HepG2 (cell line): Measurements from ENCODE around the gene ETF1. TPM values are rescaled to one million over a fixed set of nuclear protein-coding genes. Genes with fewer than 3 reads are reported as not detected.
A peak's percentile ranks its signal among the peaks of the same experiment; 100 is the strongest.

Experiments used
- EZH2 ChIP-seq: conservative IDR thresholded peaks from 2 replicates; pipeline ENCODE4 v1.6.1; 2012; ENCODE audit warnings: mild to moderate bottlenecking, low read depth, low read length, moderate library complexity
- HNRNPUL1 ChIP-seq: fragments of 200-400 bp; formaldehyde crosslinking; IDR thresholded peaks from 2 replicates; pipeline ENCODE4 v1.6.1; 2017; ENCODE audit warnings: low read depth, mild to moderate bottlenecking, low read length, moderate library complexity
- MTA3 ChIP-seq: sonication (generic); formaldehyde crosslinking; IDR thresholded peaks from 2 replicates; pipeline ENCODE4 v1.4.0; 2020; ENCODE audit warnings: missing genetic modification reagents
- RXRB ChIP-seq: IDR thresholded peaks from 2 replicates; pipeline ENCODE4 v1.6.1; 2016; ENCODE audit warnings: borderline replicate concordance, missing genetic modification reagents, missing compliant biosample characterization
- SIX4 ChIP-seq: sonication (generic); formaldehyde crosslinking; IDR thresholded peaks from 2 replicates; pipeline ENCODE4 v1.4.0; 2020; ENCODE audit warnings: missing genetic modification reagents
- ZNF605 ChIP-seq: sonication (generic); formaldehyde crosslinking; IDR thresholded peaks from 2 replicates; pipeline ENCODE4 v1.8.0; 2022; ENCODE audit warnings: mild to moderate bottlenecking, missing genetic modification reagents
- polyA plus RNA-seq, 8 experiments: library from polyadenylated mRNA; depleted of rRNA in 3 of 8; stranded (reverse) in 7 of 8; unstranded in 1 of 8; fragments of >200 nt; fragmentation: Illumina TruSeq in 4 of 8; extraction: Trizol in 4 of 8; gene quantifications; 2 replicates each; pipeline versions ENCODE4 v1.2.1 to v1.2.3, GENCODE V29; 2011 to 2016; ENCODE audit warnings: low read depth in 4 of 8, missing spikeins in 1 of 8, mixed read lengths in 1 of 8; ENCODE audit not compliant: insufficient read depth in 1 of 8
- total RNA-seq, 5 experiments: library from RNA; depleted of rRNA; stranded (reverse); fragments of >200 nt; fragmentation: Illumina TruSeq; extraction: Trizol; gene quantifications; 2 replicates each; pipeline ENCODE4 v1.2.3, GENCODE V29; 2016; ENCODE audit warnings: low read depth in 1 of 5
- TF ChIP-seq, protein P1 (sequence below), 2 experiments: sonication (generic) in 1 of 2; formaldehyde crosslinking in 1 of 2; IDR thresholded peaks; 2 replicates each; pipeline versions ENCODE4 v1.5.1 to v1.6.1; 2011 to 2020; ENCODE audit warnings: borderline replicate concordance in 1 of 2, low read depth in 1 of 2, low read length in 1 of 2, mild to moderate bottlenecking in 1 of 2, missing genetic modification reagents in 1 of 2, moderate library complexity in 1 of 2
- TF ChIP-seq, protein P2 (sequence below): sonication (generic); formaldehyde crosslinking; IDR thresholded peaks from 2 replicates; pipeline ENCODE4 v1.9.0; 2022; ENCODE audit warnings: missing genetic modification reagents, mild to moderate bottlenecking, borderline replicate concordance
- TF ChIP-seq, protein P3 (sequence below): sonication (generic); formaldehyde crosslinking; IDR thresholded peaks from 2 replicates; pipeline ENCODE4 v1.8.1; 2023; ENCODE audit warnings: mild to moderate bottlenecking, moderate library complexity, missing genetic modification reagents
- TF ChIP-seq, protein P4 (sequence below): sonication (generic); formaldehyde crosslinking; IDR thresholded peaks from 2 replicates; pipeline ENCODE4 v1.4.0; 2020; ENCODE audit warnings: missing genetic modification reagents
- TF ChIP-seq, protein P5 (sequence below): sonication (generic); formaldehyde crosslinking; IDR thresholded peaks from 2 replicates; pipeline ENCODE4 v1.5.1; 2020; ENCODE audit warnings: mild to moderate bottlenecking, moderate library complexity, missing genetic modification reagents
- TF ChIP-seq, protein P6 (sequence below): sonication (generic); formaldehyde crosslinking; IDR thresholded peaks from 2 replicates; pipeline ENCODE4 v1.4.0; 2020; ENCODE audit warnings: missing genetic modification reagents
- TF ChIP-seq, protein P7 (sequence below): sonication (generic); formaldehyde crosslinking; IDR thresholded peaks from 2 replicates; pipeline ENCODE4 v1.8.0; 2022; ENCODE audit warnings: mild to moderate bottlenecking, missing genetic modification reagents, moderate library complexity

ETF1 gene
- total and polyA plus RNA-seq, 2 of the 13 experiments (the other 11 are each of a cell fraction or from before 2014, with no cell fraction given): 52.1 to 184 TPM

DNA sequence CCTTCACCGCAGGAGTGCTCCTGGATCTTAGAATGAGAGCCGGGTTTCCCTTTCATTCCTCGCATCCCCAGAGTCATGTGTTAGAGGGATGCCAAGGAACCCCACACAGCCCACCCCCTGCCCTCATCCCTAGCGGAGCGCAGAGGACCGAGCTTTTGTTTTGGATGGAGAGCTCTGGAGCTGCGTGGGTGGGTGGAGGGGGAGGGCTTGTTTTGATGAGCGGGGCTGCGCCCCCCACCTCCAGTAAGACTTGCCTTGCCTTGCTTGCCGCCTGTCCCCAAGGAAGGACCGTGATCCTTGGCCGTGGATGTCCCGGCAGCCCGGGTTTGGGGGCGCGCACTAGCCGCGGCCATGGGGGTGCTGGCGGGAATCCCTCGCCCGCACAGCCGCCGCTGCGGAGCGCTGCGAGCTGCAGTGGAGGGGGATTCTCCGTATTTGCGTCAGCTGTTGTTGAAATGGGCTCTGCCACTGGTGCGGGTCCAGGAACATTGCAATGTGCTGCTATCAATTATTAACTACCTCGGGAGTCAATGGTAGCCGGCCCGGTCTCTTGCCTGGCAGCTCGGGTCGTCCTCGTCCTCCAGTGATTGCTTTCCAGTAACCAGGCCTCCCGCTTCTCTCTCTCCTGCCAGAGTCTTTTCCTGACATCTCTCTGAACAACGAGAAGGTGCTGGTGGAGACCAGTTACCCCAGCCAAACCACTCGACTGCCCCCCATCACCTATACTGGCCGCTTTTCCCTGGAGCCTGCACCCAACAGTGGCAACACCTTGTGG is 76.7 kb downstream of the ETF1 start (continued):
- TF ChIP-seq RXRB (0 out of 2 replicates have a peak, but pooled peaks have one; percentile 7), ZNF605 (CRISPR knock-in tag) (no peak), SIX4 (CRISPR knock-in tag) (no peak), MTA3 (CRISPR knock-in tag) (no peak), EZH2 (no peak), HNRNPUL1 (0 out of 2 replicates have a peak, but pooled peaks have one; percentile 66)
- TF ChIP-seq, protein P1, sequence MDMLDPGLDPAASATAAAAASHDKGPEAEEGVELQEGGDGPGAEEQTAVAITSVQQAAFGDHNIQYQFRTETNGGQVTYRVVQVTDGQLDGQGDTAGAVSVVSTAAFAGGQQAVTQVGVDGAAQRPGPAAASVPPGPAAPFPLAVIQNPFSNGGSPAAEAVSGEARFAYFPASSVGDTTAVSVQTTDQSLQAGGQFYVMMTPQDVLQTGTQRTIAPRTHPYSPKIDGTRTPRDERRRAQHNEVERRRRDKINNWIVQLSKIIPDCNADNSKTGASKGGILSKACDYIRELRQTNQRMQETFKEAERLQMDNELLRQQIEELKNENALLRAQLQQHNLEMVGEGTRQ (IDR thresholded peaks at IDR 0.05; ENCODE audit: low read depth, low read length): no peak
- TF ChIP-seq, protein P1 (CRISPR knock-in tag; IDR thresholded peaks at IDR 0.05; ENCODE audit: borderline replicate concordance): peak; percentile 36; the same call in 1 of the 2 replicates
- TF ChIP-seq, protein P2, sequence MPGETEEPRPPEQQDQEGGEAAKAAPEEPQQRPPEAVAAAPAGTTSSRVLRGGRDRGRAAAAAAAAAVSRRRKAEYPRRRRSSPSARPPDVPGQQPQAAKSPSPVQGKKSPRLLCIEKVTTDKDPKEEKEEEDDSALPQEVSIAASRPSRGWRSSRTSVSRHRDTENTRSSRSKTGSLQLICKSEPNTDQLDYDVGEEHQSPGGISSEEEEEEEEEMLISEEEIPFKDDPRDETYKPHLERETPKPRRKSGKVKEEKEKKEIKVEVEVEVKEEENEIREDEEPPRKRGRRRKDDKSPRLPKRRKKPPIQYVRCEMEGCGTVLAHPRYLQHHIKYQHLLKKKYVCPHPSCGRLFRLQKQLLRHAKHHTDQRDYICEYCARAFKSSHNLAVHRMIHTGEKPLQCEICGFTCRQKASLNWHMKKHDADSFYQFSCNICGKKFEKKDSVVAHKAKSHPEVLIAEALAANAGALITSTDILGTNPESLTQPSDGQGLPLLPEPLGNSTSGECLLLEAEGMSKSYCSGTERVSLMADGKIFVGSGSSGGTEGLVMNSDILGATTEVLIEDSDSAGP (CRISPR knock-in tag): peak; percentile 70
- TF ChIP-seq, protein P3, sequence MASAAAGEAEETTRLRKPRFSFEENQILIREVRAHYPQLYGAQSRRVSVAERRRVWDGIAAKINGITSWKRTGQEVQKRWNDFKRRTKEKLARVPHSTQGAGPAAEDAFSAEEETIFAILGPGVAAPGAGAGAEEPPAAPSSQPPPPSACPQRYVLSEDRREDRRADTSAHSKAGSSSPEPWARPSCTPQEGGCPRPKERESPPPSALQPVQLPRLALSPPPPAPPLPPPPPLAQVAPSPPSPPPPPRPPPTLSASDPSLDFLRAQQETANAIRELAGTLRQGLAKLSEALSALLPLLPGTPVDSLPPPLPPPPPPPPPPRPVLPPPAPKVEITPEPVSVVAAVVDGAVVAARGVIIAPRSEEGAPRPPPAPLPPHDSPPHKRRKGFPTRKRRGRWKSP (CRISPR knock-in tag): 0 out of 2 replicates have a peak, but pooled peaks have one; percentile 49
- TF ChIP-seq, protein P4, sequence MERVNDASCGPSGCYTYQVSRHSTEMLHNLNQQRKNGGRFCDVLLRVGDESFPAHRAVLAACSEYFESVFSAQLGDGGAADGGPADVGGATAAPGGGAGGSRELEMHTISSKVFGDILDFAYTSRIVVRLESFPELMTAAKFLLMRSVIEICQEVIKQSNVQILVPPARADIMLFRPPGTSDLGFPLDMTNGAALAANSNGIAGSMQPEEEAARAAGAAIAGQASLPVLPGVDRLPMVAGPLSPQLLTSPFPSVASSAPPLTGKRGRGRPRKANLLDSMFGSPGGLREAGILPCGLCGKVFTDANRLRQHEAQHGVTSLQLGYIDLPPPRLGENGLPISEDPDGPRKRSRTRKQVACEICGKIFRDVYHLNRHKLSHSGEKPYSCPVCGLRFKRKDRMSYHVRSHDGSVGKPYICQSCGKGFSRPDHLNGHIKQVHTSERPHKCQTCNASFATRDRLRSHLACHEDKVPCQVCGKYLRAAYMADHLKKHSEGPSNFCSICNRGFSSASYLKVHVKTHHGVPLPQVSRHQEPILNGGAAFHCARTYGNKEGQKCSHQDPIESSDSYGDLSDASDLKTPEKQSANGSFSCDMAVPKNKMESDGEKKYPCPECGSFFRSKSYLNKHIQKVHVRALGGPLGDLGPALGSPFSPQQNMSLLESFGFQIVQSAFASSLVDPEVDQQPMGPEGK (CRISPR knock-in tag): peak; percentile 24; the same call in 1 of the 2 replicates
- TF ChIP-seq, protein P5, sequence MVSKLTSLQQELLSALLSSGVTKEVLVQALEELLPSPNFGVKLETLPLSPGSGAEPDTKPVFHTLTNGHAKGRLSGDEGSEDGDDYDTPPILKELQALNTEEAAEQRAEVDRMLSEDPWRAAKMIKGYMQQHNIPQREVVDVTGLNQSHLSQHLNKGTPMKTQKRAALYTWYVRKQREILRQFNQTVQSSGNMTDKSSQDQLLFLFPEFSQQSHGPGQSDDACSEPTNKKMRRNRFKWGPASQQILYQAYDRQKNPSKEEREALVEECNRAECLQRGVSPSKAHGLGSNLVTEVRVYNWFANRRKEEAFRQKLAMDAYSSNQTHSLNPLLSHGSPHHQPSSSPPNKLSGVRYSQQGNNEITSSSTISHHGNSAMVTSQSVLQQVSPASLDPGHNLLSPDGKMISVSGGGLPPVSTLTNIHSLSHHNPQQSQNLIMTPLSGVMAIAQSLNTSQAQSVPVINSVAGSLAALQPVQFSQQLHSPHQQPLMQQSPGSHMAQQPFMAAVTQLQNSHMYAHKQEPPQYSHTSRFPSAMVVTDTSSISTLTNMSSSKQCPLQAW: peak; percentile 97
- TF ChIP-seq, protein P6, sequence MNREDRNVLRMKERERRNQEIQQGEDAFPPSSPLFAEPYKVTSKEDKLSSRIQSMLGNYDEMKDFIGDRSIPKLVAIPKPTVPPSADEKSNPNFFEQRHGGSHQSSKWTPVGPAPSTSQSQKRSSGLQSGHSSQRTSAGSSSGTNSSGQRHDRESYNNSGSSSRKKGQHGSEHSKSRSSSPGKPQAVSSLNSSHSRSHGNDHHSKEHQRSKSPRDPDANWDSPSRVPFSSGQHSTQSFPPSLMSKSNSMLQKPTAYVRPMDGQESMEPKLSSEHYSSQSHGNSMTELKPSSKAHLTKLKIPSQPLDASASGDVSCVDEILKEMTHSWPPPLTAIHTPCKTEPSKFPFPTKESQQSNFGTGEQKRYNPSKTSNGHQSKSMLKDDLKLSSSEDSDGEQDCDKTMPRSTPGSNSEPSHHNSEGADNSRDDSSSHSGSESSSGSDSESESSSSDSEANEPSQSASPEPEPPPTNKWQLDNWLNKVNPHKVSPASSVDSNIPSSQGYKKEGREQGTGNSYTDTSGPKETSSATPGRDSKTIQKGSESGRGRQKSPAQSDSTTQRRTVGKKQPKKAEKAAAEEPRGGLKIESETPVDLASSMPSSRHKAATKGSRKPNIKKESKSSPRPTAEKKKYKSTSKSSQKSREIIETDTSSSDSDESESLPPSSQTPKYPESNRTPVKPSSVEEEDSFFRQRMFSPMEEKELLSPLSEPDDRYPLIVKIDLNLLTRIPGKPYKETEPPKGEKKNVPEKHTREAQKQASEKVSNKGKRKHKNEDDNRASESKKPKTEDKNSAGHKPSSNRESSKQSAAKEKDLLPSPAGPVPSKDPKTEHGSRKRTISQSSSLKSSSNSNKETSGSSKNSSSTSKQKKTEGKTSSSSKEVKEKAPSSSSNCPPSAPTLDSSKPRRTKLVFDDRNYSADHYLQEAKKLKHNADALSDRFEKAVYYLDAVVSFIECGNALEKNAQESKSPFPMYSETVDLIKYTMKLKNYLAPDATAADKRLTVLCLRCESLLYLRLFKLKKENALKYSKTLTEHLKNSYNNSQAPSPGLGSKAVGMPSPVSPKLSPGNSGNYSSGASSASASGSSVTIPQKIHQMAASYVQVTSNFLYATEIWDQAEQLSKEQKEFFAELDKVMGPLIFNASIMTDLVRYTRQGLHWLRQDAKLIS (CRISPR knock-in tag): no peak
- TF ChIP-seq, protein P7, sequence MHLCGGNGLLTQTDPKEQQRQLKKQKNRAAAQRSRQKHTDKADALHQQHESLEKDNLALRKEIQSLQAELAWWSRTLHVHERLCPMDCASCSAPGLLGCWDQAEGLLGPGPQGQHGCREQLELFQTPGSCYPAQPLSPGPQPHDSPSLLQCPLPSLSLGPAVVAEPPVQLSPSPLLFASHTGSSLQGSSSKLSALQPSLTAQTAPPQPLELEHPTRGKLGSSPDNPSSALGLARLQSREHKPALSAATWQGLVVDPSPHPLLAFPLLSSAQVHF (CRISPR knock-in tag): no peak
